Measurements from ENCODE around the gene CHID1. TPM values are rescaled to one million over a fixed set of nuclear protein-coding genes. Genes with fewer than 3 reads are reported as not detected.

Gene CHID1
- polyA plus RNA-seq, 4 donors: 102 to 128 (median 115) TPM

DNA sequence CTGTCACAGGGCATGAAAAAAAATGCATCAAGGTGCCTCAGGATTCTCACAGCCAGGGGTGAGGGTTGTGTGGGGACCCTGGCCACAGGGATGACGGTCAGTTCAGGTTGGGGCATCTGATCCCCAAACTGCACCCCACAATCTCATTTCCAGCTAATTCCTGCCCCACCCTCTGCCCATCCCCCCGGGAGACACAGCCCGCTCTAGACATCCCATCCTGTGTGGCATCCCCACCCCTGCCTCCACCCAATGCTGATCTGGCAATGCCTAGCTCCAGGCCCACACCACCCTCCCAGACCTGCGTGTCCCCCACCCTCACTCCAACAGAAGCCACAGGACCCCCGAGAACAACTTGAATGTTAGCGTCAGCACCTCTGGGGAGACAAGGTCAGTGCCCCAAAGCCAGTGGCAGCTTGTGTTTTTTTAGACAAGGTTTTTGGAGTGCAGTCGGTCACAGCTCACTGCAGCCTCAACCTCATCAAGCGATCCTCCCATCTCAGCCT is 42.7 kb downstream of the CHID1 start:
- DNase-seq (ENCODE audit: low read depth in 4 of 4, low spot score in 3 of 4): no peak

DNA sequence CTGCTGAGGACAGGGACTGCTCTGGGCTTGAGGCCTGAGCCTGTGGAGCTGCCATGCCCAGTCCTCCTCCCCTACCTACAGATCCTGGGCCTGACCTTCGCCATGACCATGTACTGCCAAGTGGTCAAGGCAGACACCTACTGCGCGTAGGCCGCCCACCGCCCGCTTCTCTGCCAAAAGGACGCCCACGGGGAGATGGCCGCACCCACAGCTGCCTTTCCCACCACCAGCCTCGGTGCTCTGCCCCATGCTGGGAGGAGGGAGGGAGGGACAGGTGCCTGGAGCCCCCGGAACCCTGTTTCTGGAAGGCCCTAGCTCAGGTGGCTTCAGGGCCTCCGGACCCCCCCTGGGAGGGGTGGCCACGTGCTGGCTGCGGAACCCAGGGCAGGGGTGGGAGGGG is 44.1 kb downstream of the CHID1 start:
- no peak for DNase-seq (ENCODE audit: low read depth in 4 of 4, low spot score in 3 of 4)

DNA sequence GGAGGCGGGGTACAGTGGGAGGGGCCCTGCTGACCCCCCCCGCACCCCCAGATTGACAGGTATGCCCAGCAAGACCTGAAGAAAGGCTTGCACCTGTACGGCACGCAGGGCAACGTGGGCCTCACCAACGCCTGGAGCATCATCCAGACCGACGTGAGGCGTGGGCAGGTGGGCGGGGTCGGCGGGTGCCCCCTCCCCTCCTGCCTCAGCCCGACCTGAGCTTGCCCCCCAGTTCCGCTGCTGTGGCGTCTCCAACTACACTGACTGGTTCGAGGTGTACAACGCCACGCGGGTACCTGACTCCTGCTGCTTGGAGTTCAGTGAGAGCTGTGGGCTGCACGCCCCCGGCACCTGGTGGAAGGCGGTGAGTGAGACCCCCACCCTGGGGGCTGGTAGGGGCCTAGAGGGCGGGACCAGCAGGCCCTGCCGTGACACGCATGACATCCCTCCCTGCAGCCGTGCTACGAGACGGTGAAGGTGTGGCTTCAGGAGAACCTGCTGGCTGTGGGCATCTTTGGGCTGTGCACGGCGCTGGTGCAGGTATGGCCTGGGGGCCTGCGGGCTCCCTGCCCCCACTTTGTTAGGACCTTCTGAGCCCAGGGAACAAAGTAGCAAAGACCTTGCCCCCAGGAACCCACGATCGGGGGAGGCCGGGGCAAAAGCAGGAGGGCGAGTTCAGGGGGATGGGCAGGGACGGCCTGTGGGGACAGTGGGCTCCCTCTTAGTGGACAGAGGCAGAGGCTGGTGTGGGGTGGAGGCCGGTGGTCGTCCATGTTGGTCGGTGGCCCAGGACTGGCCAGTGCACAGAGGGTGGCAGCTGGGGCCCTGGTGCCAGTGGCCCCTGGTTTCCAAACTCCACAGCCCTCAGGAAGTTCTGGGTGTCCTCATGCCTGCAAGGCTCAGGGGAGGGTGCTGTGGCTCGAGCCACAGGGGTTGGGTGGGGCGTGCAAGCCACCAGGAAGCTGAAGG is 44.9 kb downstream of the CHID1 start:
- DNase-seq (ENCODE audit: low read depth in 4 of 4, low spot score in 3 of 4): no peak

DNA sequence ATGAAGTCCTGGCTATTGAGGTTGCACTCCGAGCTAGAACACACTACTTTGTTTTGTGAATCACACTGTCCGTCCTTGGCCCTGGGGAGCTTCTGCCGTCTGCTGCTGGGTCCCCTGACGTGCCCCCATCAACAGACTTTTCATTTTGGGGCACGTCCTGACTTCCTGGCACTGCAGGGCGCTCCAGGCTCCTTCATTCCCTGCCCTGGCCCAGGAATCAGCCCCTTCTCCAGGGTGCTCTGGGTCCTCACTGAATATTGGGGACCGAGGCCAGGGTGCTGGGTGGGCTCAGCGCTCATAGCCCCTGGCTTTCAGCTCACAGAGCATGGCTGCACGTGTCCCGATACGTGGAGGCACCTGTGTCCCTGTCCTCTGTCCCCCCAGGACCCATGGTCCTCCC is 45.7 kb downstream of the CHID1 start:
- DNase-seq (ENCODE audit: low read depth in 4 of 4, low spot score in 3 of 4): no peak

DNA sequence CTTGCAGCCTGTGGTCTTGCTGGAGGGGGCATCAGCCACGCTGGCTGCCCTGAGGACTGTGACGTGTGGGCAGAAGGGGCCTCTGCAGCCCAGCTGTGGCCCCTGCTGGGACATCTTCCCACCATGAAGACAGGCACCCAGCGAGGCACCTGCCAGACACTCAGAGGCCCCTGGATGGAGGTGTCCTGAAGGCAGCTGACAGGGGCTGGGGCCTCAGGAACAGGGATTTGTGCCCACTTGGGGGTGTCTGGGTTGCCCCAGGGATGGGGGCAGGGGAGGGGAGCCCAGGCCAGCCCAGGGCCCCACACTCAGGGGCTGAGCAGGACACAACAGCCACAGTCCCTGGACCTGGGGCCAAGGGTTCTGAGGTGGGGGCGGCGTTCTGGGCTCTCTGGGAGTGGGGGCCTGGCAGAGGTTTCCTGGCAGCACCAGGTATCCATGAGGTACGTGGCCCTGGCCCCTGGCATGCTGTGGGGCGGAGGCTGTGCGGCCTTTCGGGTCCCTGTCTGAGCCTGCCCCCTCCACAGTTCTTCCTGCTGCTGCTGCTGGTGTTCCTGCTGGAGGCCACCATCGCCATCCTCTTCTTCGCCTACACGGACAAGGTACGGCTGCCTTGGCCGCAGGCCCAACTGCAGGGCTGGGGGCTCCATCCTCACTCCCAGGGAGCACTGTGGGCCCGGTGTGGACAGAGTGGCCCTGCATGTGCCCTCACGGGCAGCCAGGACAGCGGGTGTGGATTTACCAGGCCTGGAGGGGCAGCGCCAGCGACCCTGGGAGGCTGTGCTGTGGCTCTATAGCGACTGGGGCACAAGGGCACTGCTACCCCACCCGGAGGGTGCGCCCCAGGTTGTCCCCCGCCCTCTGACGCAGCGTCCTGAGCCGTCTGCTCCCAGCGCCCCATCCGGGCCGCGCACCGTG is 46.4 kb downstream of the CHID1 start:
- DNase-seq (ENCODE audit: low read depth in 4 of 4, low spot score in 3 of 4): no peak

DNA sequence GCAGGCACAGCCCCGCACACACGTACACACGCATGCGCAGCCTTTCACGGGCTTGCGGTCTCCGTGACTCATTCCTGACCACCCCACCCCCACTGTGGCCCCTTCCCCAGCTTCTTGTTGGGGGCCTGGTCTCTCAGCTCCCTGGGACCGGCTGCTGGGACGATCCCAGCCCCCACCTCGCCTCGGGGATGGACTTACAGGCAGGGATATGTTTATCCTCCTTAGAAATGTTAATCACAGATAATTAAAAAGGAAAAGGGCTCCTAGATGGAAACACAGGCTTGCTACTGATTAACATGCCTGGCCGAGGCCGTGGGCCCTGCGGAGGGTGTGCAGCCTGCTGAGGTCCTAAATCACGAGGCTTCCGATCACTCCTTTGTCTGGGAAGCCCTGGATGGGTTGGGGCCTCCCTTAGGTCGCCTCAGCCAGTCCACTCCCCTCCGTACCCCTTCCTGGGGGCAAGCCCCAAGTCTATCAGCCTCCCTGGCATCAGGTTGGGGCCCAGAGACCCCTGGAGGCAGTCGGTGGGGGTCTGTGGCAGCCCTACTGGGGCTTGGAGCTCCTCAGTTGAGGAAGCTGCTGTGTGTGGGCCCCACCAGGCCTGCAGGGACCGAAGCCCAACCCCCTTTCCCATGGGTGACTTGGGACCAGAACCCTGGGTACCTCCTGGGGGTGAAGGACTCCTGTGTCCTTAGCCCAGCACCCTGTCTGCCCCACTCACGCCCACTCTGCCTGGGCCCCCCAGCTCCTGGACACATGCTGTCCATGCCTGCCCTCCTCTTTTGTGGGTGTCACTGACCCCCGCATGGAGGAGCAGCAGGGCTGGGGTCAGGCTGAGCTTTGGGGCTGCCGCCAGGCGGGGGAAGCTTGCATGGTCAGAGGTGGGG is 47.3 kb downstream of the CHID1 start:
- DNase-seq (ENCODE audit: low read depth in 4 of 4, low spot score in 3 of 4): no peak

DNA sequence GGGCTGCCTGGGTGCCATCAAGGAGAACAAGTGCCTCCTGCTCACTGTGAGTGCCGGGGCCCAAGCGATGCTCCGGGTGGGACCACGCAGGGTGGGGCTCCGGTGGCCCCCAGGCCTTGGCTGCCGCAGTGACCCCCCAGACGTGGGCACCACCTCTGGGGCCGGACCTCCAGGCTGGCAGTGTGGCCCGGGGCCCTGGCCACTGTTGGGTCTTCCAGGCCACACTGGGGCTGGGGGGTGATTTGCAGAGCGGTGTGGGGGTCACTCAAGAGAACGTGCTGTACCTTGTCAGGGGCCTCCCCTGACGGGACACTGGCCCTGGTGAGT is 48.0 kb downstream of the CHID1 start:
- DNase-seq (ENCODE audit: low read depth in 4 of 4, low spot score in 3 of 4): no peak

DNA sequence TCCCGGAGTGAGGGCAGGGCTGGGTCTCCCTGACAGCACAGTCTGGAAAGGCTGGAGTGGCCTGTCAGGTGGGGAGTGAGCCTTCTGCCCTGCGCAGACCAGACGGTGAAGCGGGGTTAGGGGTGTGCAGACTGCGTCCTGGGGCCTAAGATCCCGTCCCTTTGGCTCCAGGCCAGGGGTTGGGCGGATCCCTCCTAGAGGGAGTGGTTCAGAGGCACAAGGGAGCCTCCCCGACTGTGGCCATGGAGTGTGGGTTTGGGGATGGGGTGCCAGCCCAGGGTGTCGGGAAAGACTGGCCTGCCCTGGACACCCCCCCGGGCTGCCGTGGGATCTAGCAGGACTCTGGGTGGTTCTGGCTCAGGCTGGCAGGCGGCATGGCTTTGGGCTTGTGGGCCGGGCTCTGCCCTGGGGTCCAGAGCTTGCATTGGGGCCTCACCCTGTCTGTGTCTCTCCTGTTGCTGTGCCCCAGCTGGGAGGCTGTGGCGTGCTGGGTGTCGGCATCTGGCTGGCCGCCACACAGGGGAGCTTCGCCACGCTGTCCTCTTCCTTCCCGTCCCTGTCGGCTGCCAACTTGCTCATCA is 48.4 kb downstream of the CHID1 start:
- DNase-seq (ENCODE audit: low read depth in 4 of 4, low spot score in 3 of 4): no peak

DNA sequence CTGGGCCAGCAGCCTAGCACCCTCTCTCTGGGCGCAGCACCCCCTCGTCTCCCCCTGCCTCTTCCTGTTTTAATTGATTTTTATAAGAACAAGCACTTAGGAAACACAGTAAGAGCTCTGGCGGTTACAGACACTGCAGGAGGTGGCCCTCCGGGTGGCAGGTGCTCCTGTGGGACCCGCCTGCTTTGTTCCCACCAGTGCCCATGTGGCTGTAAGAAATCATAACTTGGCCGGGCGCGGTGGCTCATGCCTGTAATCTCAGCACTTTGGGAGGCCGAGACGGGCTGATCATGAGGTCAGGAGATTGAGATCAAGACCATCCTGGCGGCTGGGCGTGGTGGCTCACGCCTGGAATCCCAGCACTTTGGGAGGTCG is 49.5 kb downstream of the CHID1 start:
- DNase-seq (ENCODE audit: low read depth in 4 of 4, low spot score in 3 of 4): no peak

DNA sequence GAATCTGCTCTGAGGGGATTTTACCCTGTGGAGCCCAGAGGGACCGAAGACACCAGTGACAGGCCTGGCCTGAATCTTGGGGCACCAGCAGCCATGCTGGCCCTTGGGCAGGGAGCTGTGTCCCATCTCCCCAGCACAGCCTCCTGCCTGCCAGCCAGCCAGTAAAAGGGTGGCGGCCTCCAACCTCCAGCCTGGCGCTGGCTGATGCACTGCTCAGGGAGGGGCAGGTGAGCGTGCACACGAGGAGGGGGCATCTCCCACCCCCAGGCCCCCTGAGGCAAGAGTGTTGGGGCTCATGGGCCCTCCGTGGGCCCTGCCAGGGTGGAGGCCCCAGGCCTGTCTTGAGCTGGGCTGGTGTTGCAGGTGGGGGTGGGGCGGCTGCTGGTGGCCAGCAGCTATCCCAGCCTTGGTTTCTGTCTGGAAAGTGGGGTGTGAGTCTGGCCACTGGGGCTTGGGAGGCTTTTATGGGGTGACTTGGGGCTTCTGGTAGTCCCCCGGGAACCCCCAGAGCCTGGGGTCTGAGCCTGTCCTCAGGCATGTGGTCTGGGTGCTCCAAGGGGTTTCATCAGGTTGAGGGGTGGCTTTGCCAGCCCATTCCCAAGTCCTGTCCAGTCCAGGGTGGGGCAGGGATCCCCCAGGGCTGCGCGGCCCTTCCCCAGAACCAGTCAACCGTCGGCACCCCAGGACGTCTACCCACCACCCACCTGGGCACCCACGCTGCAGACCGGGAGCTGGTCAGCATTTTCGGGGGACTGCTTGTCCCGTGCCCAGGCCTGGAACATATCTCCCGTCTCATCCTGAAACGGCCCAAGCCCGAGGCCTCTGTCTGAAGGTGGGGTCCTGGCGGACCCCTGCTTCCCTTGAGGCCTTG is 50.1 kb downstream of the CHID1 start:
- DNase-seq (ENCODE audit: low read depth in 4 of 4, low spot score in 3 of 4): no peak

DNA sequence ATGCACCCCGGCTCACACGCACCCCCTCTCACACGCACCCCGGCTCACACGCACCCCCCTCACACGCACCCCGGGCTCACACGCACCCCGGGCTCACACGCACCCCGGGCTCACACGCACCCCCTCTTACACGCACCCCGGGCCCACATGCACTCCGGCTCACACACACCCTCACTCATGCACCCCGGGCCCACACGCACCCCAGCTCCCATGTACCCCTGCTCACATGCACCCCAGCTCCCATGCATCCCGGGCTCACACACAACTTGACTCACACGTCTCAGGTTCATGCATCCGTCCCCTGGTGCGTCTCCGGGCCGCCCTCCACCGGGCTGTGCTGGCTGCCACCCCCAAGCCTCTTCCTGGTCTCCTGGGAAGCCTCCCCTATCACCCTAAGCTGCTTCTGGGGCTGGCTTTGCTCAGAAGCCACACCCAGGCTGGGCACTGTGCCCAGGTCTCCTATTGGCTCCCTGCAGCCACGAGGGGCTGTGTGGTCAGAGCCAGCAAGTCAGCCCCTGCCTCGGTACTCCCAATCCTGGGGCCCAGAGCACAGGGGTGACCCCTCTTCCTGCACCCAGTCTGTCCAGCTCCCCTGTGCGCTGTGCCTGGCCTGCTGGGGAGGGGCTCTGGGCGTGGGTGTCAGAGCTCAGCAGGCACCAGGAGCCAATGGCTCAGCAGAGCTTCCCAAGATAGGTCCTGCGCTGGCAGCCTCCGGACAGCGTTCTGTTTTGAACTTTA is 51.0 kb downstream of the CHID1 start:
- DNase-seq (ENCODE audit: low read depth in 4 of 4, low spot score in 3 of 4): no peak

DNA sequence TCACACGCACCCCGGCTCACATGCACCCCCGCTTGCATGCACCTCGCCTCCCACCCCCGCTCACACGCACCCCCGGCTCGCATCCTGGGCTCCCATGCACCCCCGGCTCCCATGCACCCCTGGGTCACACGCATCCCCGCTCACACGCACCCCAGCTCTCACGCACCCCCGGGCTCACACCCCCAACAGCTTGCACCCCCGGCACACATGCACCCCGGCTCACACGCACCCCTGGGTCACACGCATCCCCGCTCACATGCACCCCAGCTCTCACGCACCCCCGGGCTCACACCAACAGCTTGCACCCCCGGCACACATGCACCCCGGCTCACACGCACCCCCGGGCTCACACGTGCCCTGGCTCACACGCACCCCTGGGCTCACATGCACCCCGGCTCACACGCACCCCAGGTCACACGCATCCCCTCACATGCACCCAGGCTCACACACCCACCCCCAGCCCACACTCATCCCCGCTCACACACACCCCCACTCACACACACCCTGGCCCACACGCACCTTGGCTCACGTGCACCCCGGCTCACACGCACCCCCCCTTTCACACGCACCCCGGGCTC is 51.8 kb downstream of the CHID1 start:
- DNase-seq (ENCODE audit: low read depth in 4 of 4, low spot score in 3 of 4): no peak

DNA sequence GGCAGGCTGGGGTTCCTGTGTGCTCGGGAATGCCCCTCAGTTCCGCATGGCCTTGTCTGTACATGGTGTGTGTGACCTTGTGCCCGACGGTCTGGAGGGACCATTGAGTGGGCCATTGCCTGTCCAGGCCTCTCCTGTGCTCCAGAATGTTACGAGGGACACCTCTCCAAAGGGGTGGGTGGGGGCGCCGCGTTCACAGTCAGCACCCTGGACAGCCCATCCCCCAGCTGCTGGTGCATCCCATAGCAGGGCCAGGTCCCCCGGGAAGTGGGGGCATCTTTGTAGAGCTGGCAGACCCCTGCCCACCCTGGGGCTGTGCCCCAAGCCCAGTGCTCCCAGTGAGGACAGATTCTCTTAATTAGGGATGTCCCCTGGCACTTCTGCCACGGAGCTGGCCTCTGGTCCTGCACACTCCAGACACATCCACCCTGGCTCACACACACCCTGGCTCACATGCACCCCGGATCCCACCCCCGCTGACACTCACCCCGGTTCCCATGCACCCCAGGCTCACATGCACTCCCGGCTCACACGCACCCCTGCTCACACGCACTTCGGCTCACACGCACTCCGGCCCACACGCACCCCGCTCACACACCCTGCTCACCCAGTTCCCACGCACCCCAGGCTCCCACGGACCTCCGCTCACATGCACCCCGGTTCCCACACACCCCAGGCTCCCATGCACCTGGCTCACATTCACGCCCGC is 52.4 kb downstream of the CHID1 start:
- no peak for DNase-seq (ENCODE audit: low read depth in 4 of 4, low spot score in 3 of 4)

DNA sequence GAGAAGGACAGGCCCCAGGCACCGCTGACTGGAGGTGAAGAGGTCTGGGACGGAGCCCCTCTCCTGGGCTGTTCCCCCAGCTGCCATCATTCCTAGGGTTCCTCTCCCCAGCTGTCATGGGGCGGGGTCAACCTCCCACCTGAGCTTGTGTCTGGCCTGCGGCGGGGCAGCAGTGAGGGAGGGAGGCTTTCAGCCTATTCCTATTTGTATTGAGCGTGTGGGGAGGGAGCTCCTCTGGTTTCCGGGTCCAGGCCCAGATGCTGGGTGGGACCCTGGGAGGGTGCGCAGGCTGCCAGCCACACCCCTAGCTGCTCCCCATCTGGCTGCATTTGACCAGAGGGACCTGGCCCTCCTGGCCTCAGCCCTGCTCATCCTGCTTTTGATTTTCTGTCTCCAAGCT is 54.2 kb downstream of the CHID1 start:
- no peak for DNase-seq (ENCODE audit: low read depth in 4 of 4, low spot score in 3 of 4)

DNA sequence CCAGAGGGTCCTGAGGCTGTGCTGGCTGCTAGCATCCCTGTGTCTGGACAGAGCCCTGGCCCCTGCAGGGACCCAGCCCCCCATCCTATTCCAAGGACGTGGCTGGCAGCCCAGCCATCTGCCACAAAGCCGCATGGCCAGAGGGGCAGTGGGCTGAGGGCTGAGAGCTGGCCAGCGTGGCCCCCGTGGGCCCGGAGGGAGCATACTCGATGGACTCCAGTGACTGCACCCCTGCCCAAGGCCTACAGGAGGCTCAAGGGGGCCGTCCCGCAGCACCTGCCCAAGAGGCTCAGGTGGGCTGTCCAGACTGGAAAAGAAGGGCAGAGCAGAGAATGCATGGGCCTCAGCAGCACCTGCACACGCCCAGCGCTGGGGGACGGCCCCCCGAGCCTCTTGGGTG is 54.8 kb downstream of the CHID1 start:
- no peak for DNase-seq (ENCODE audit: low read depth in 4 of 4, low spot score in 3 of 4)

DNA sequence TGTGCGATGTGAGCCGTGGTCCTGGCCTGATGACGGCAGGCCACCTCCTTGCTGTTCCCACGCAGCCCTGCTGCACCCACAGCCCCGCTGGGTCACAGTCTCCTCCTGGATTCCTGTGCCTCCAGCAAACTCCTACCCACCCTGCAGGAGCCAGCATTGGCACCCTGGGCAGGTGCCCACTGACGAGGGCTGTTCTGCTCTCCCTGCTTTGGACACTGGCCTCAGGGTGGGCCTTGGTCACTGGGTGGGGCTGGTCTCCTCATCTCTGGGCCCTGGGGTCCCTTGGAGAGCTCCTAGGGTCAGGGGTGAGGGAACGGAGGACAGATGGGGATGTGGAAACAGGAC is 55.3 kb downstream of the CHID1 start:
- DNase-seq (ENCODE audit: low read depth in 4 of 4, low spot score in 3 of 4): no peak

DNA sequence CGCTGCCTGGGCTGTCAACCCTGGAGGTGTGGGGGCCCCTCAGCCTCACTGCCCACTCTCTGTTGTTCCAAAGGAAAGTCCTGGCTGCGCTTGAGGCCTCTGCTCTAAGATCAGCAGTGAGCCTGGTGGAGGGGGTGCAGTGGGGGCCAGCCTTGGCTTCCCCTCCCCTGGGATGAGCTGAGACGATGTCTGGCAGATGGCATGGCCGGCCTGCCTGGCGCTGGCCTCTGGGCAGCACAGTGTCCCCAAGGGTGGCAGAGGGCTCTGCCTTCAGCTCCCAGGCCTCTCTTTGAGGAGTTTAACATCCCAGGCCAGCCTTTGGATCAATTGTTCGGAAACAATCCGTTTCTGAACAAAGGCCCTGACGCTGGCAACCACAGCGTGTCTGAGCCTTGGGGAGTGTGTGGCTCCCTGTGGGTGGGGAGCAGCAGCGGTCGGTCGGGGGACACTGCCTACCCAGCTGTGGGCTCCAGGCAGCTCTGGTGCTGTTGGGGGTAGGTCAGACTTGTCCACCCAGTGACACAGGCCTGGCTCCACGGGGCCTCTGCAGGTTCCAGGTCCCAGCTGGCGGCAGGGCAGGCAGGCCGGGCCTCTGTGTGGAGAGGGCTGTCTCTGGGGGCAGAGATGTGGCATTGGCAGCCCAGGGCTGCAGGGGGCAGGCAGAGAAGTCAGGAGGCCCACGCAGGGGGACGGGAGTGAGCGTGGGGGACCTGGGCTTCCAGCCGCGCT is 55.8 kb downstream of the CHID1 start:
- DNase-seq (ENCODE audit: low read depth in 4 of 4, low spot score in 3 of 4): no peak

Measured in right renal pelvis (tissue), 4 donors.